Measurements from ENCODE around the gene DNAH14. TPM values are rescaled to one million over a fixed set of nuclear protein-coding genes. Genes with fewer than 3 reads are reported as not detected.
"Not testable (repeated sequence)": the region's sequence is repeated elsewhere in the genome, so short reads cannot be mapped to it uniquely, and the experiment has no call there.

DNAH14 gene
- 14.4 TPM for total RNA-seq
- long read RNA-seq, partial matches to known transcripts: 2 of 4 reads
- long read RNA-seq, other reads (novel, unspliced or antisense): 2 of 4 reads

GRCh38 chr1:224929335-224930237 lies at the start of gene DNAH14:
TSS of gene DNAH14 (plus strand) at chr1:224929675. CDS start at chr1:224952703, 23,028 bp downstream.
- intact Hi-C loops (cut with DNase I): no loop called here
- Histone ChIP-seq H3K27ac (peak within 1 kb of the TSS; percentile 74), H3K9me3 (peaks cover 23% of the 10 kb centered on the region), H3K4me1 (no peaks in the 10 kb centered on the region), H3K4me3 (peak within 1 kb of the TSS; percentile 57), H3K36me3 (no peaks in the 10 kb centered on the region), H3K27me3 (ENCODE audit: low read depth) (no peaks in the 10 kb centered on the region)
- ATAC-seq (peak; percentile 99 to 100), DNase-seq (peak; percentile 92)
- no peak for TF ChIP-seq CTCF (IDR thresholded peaks at IDR 0.05)

- TF ChIP-seq CTCF (IDR thresholded peaks at IDR 0.05): no peak
- H3K4me3 ChIP-seq: no peak overlapping the region
- DNase-seq: no peak
- no peak for ATAC-seq
- H3K27me3 ChIP-seq (ENCODE audit: low read depth): no peaks in the 10 kb centered on the region
- H3K27ac ChIP-seq: no peak overlapping the region
- peaks cover 9% of the 10 kb centered on the region for H3K4me1 ChIP-seq
- H3K9me3 ChIP-seq: no peaks in the 10 kb centered on the region
- intact Hi-C loops (cut with DNase I): no loop called here
- no peaks in the 10 kb centered on the region for H3K36me3 ChIP-seq
Measured at GRCh38 chr1:224880593-224881307, 48.7 kb upstream of the DNAH14 start.

GRCh38 chr1:224881308-224881692 lies 48.2 kb upstream of the DNAH14 start:
- H3K36me3 ChIP-seq; H3K4me3 ChIP-seq; ATAC-seq; intact Hi-C loops (cut with DNase I); H3K27me3 ChIP-seq (ENCODE audit: low read depth); H3K9me3 ChIP-seq; H3K4me1 ChIP-seq; H3K27ac ChIP-seq; DNase-seq: not testable (repeated sequence)

GRCh38 chr1:224881762-224882211 lies 47.7 kb upstream of the DNAH14 start:
- peaks cover 9% of the 10 kb centered on the region for H3K4me1 ChIP-seq
- DNase-seq: no peak
- intact Hi-C loops (cut with DNase I): no loop called here
- H3K4me3 ChIP-seq: no peak overlapping the region
- no peaks in the 10 kb centered on the region for H3K9me3 ChIP-seq
- ATAC-seq: no peak
- H3K36me3 ChIP-seq: no peaks in the 10 kb centered on the region
- no peak for TF ChIP-seq CTCF (IDR thresholded peaks at IDR 0.05)
- no peaks in the 10 kb centered on the region for H3K27me3 ChIP-seq (ENCODE audit: low read depth)
- no peak overlapping the region for H3K27ac ChIP-seq

GRCh38 chr1:224882264-224882663 lies 47.2 kb upstream of the DNAH14 start:
- no peaks in the 10 kb centered on the region for H3K9me3 ChIP-seq
- no peak for ATAC-seq

More at GRCh38 chr1:224882264-224882663, 47.2 kb upstream of the DNAH14 start:
- H3K27me3 ChIP-seq (ENCODE audit: low read depth): no peaks in the 10 kb centered on the region
- H3K36me3 ChIP-seq: no peaks in the 10 kb centered on the region
- no peak overlapping the region for H3K27ac ChIP-seq
- no peak for DNase-seq
- intact Hi-C loops (cut with DNase I): no loop called here
- no peak overlapping the region for H3K4me3 ChIP-seq
- H3K4me1 ChIP-seq: peaks cover 9% of the 10 kb centered on the region
- no peak for TF ChIP-seq CTCF (IDR thresholded peaks at IDR 0.05)
